Measurements from ENCODE around the gene IL3RA. TPM values are rescaled to one million over a fixed set of nuclear protein-coding genes. Genes with fewer than 3 reads are reported as not detected.

The IL3RA gene
- total and polyA plus RNA-seq, 2 experiments from 2014 or later, result 0.86 TPM; not detected in 1

- ATAC-seq (no peak), DNase-seq (ENCODE audit: low spot score) (no peak)
- peaks cover 25% of the 10 kb centered on the region for H3K4me1 Mint-ChIP-seq
- no peak overlapping the region for H3K4me2 ChIP-seq
- H3K4me3 ChIP-seq, result no peak overlapping the region
- no peak overlapping the region for H2AFZ ChIP-seq
- H3K27ac Mint-ChIP-seq, result no peak overlapping the region
- H3K4me1 ChIP-seq (ENCODE audit: insufficient read depth), result peaks cover 5% of the 10 kb centered on the region
- H4K20me1 ChIP-seq (replicated peaks; ENCODE audit: insufficient read depth), result peaks cover 31% of the 10 kb centered on the region; the same call in 1 of the 2 replicates
- peaks cover 67% of the 10 kb centered on the region for H3K27me3 Mint-ChIP-seq (ENCODE audit: insufficient read depth, low read depth, poor library complexity)
- peaks cover 35% of the 10 kb centered on the region for H3K79me2 ChIP-seq (replicated peaks; ENCODE audit: insufficient read depth)
- H3K4me3 Mint-ChIP-seq, result no peak overlapping the region
- H3K27ac ChIP-seq (ENCODE audit: low read depth), result peak overlapping the region; percentile 50; the same call in 1 of the 2 replicates
- H3K36me3 Mint-ChIP-seq (ENCODE audit: low read depth), result peaks cover 92% of the 10 kb centered on the region
- TF ChIP-seq CREB1 (CRISPR knock-in tag; IDR thresholded peaks at IDR 0.05; ENCODE audit: low read depth) (no peak), POLR2AphosphoS5 (IDR thresholded peaks at IDR 0.05; ENCODE audit: low read depth) (peak; percentile 35; the same call in 1 of the 2 replicates)
- TF ChIP-seq, protein P1, sequence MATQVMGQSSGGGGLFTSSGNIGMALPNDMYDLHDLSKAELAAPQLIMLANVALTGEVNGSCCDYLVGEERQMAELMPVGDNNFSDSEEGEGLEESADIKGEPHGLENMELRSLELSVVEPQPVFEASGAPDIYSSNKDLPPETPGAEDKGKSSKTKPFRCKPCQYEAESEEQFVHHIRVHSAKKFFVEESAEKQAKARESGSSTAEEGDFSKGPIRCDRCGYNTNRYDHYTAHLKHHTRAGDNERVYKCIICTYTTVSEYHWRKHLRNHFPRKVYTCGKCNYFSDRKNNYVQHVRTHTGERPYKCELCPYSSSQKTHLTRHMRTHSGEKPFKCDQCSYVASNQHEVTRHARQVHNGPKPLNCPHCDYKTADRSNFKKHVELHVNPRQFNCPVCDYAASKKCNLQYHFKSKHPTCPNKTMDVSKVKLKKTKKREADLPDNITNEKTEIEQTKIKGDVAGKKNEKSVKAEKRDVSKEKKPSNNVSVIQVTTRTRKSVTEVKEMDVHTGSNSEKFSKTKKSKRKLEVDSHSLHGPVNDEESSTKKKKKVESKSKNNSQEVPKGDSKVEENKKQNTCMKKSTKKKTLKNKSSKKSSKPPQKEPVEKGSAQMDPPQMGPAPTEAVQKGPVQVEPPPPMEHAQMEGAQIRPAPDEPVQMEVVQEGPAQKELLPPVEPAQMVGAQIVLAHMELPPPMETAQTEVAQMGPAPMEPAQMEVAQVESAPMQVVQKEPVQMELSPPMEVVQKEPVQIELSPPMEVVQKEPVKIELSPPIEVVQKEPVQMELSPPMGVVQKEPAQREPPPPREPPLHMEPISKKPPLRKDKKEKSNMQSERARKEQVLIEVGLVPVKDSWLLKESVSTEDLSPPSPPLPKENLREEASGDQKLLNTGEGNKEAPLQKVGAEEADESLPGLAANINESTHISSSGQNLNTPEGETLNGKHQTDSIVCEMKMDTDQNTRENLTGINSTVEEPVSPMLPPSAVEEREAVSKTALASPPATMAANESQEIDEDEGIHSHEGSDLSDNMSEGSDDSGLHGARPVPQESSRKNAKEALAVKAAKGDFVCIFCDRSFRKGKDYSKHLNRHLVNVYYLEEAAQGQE (IDR thresholded peaks at IDR 0.05; ENCODE audit: unreplicated experiment), result no peak
- H3K27me3 ChIP-seq (ENCODE audit: insufficient read depth), result no peaks in the 10 kb centered on the region
- no peaks in the 10 kb centered on the region for H3K9me2 ChIP-seq (ENCODE audit: insufficient read depth)
- peaks cover 12% of the 10 kb centered on the region for H3K9me3 Mint-ChIP-seq
- H3F3A ChIP-seq (replicated peaks; ENCODE audit: low read depth), result peaks cover 70% of the 10 kb centered on the region
- H3K36me3 ChIP-seq (ENCODE audit: insufficient read depth), result peaks cover 39% of the 10 kb centered on the region
Observed at GRCh38 chrX:1385253-1386223, 49.0 kb downstream of the IL3RA start.

- DNase-seq (ENCODE audit: low spot score), result no peak
- Histone ChIP-seq H3F3A (replicated peaks; ENCODE audit: low read depth) (peaks cover 74% of the 10 kb centered on the region), H4K20me1 (replicated peaks; ENCODE audit: insufficient read depth) (peaks cover 37% of the 10 kb centered on the region; the same call in 1 of the 2 replicates), H3K9me2 (ENCODE audit: insufficient read depth) (no peaks in the 10 kb centered on the region), H3K36me3 (ENCODE audit: insufficient read depth) (peaks cover 45% of the 10 kb centered on the region), H3K4me3 (no peak overlapping the region), H3K27me3 (ENCODE audit: insufficient read depth) (no peaks in the 10 kb centered on the region), H3K4me1 (ENCODE audit: insufficient read depth) (peaks cover 5% of the 10 kb centered on the region), H3K4me2 (no peak overlapping the region), H3K79me2 (replicated peaks; ENCODE audit: insufficient read depth) (peaks cover 45% of the 10 kb centered on the region), H2AFZ (no peak overlapping the region), H3K27ac (ENCODE audit: low read depth) (0 out of 2 replicates have a peak overlapping the region, but pooled peaks have one; percentile 39)
- H3K36me3 Mint-ChIP-seq (ENCODE audit: low read depth), result peaks cover 98% of the 10 kb centered on the region
- no peak overlapping the region for H3K27ac Mint-ChIP-seq
- H3K9me3 Mint-ChIP-seq, result peaks cover 12% of the 10 kb centered on the region
- H3K27me3 Mint-ChIP-seq (ENCODE audit: insufficient read depth, low read depth, poor library complexity), result peaks cover 67% of the 10 kb centered on the region
- H3K4me3 Mint-ChIP-seq, result no peak overlapping the region; the same call in 2 of the 3 replicates
- peaks cover 32% of the 10 kb centered on the region for H3K4me1 Mint-ChIP-seq
- ATAC-seq, result no peak
- TF ChIP-seq ZNF114 (CRISPR knock-in tag; IDR thresholded peaks at IDR 0.05) (no peak), STAT1 (IDR thresholded peaks at IDR 0.05; ENCODE audit: unreplicated experiment) (no peak), CREB1 (CRISPR knock-in tag; IDR thresholded peaks at IDR 0.05; ENCODE audit: low read depth) (no peak), POLR2AphosphoS5 (IDR thresholded peaks at IDR 0.05; ENCODE audit: low read depth) (no peak), JUNB (IDR thresholded peaks at IDR 0.05; ENCODE audit: unreplicated experiment) (no peak)
- TF ChIP-seq, protein P2, sequence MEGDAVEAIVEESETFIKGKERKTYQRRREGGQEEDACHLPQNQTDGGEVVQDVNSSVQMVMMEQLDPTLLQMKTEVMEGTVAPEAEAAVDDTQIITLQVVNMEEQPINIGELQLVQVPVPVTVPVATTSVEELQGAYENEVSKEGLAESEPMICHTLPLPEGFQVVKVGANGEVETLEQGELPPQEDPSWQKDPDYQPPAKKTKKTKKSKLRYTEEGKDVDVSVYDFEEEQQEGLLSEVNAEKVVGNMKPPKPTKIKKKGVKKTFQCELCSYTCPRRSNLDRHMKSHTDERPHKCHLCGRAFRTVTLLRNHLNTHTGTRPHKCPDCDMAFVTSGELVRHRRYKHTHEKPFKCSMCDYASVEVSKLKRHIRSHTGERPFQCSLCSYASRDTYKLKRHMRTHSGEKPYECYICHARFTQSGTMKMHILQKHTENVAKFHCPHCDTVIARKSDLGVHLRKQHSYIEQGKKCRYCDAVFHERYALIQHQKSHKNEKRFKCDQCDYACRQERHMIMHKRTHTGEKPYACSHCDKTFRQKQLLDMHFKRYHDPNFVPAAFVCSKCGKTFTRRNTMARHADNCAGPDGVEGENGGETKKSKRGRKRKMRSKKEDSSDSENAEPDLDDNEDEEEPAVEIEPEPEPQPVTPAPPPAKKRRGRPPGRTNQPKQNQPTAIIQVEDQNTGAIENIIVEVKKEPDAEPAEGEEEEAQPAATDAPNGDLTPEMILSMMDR (conservative IDR thresholded peaks at IDR 0.05; ENCODE audit: low read depth in 2 of 2), result no peak
- TF ChIP-seq, protein P1 (IDR thresholded peaks at IDR 0.05; ENCODE audit: unreplicated experiment), result no peak
Observed at GRCh38 chrX:1386338-1387127, 49.9 kb downstream of the IL3RA start.
